NB4 (cell line): Measurements from ENCODE around the gene CDH4.

Experiments used
- DNase-seq: peaks from one replicate; pipeline ENCODE4 v3.0.0; 2010; ENCODE audit warnings: low read depth
- H3K4me3 ChIP-seq: one replicate; pipeline ENCODE4 v1.5.1; 2011; ENCODE audit warnings: mild to moderate bottlenecking, low read depth, low read length, moderate library complexity
- MYC ChIP-seq: IDR thresholded peaks from 2 replicates; pipeline ENCODE4 v1.6.1; 2011; ENCODE audit warnings: low read depth, low read length
- POLR2A ChIP-seq: IDR thresholded peaks from 2 replicates; pipeline ENCODE4 v1.6.1; 2011; ENCODE audit warnings: mild to moderate bottlenecking; ENCODE audit not compliant: insufficient read length; ENCODE audit errors: extremely low read depth
- TF ChIP-seq, protein P1 (sequence below): IDR thresholded peaks from one replicate; pipeline ENCODE4 v1.5.1; 2012; ENCODE audit warnings: low read depth, low read length
- TF ChIP-seq, protein P2 (sequence below): IDR thresholded peaks from 2 replicates; pipeline ENCODE4 v1.6.1; 2011; ENCODE audit warnings: low read depth, low read length

The CDH4 gene

DNA sequence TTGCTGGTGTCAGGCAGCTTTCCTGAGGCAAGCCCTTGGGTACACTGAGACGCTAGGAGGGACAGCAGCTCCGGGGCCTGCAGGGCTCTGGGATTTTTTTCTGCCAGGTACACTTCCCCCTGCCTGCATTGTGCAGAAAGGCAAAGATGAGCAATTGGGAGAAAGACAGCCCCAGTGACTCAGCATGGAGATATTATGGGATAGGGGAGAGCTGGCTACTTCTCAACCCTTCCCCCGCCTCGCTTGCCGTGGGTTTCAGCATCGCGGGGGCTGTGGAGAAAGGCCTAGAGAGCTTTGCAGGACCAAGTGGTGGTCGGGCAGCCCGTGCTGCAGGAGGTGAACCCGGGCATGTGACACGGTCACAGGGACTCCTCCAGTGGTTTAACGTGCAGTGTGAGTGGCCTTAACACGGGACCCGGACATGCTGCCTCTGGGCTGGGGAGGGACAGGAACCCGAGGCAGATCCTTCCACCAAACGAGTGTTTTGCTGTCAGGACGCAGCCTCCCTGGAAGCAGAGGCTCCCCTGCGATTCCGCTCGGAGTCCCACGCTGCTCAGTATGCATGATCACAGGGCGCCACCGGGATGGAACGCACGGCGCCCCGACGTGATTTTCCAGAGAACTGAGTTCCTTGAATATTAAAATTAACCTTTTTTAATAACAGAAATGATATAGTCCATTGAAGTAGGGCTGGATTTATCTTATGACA lies 139.9 kb downstream of the CDH4 start:
- no peak overlapping the region for H3K4me3 ChIP-seq
- DNase-seq = no peak
- TF ChIP-seq, protein P1, sequence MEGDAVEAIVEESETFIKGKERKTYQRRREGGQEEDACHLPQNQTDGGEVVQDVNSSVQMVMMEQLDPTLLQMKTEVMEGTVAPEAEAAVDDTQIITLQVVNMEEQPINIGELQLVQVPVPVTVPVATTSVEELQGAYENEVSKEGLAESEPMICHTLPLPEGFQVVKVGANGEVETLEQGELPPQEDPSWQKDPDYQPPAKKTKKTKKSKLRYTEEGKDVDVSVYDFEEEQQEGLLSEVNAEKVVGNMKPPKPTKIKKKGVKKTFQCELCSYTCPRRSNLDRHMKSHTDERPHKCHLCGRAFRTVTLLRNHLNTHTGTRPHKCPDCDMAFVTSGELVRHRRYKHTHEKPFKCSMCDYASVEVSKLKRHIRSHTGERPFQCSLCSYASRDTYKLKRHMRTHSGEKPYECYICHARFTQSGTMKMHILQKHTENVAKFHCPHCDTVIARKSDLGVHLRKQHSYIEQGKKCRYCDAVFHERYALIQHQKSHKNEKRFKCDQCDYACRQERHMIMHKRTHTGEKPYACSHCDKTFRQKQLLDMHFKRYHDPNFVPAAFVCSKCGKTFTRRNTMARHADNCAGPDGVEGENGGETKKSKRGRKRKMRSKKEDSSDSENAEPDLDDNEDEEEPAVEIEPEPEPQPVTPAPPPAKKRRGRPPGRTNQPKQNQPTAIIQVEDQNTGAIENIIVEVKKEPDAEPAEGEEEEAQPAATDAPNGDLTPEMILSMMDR = no peak
- TF ChIP-seq, protein P2, sequence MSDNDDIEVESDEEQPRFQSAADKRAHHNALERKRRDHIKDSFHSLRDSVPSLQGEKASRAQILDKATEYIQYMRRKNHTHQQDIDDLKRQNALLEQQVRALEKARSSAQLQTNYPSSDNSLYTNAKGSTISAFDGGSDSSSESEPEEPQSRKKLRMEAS = no peak
- TF ChIP-seq POLR2A = no peak
- TF ChIP-seq MYC = no peak

DNA sequence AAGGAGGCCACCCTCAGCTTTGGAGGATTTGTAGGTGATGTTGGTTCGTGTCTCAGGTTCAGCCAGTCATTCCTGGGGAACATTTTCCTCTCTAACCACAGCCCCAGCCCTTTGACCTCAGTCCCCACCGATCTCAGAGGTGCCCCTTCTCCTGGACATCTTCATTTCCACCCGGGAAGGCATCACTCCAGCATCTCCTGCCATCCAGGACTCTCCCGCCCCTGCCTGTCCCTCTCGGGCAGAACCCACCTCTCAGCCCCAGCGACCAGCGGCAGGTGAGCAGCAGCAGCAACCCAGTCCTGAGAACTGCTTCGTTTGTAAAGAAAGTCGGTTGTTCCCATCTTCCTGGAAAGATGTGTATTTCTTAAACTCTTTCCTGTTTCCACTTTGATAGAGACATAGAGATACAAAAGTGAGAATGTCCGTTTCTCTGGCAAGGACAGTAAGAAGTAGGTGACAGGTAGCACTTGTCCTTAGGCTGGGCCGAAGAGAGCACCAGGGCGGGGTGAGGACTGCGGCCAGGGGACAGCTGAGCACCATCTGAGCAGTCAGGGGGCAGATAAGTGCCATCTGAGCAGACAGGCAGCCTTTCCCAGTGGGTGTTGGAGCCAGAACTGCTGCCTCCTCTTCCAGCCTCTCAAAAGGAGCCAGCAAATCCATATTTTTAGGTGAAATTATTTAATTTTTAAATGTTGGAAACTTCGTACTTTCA lies 142.2 kb downstream of the CDH4 start:
- TF ChIP-seq MYC (no peak), POLR2A (no peak)
- TF ChIP-seq, protein P1 = no peak
- TF ChIP-seq, protein P2 = no peak
- no peak overlapping the region for H3K4me3 ChIP-seq
- DNase-seq = no peak

DNA sequence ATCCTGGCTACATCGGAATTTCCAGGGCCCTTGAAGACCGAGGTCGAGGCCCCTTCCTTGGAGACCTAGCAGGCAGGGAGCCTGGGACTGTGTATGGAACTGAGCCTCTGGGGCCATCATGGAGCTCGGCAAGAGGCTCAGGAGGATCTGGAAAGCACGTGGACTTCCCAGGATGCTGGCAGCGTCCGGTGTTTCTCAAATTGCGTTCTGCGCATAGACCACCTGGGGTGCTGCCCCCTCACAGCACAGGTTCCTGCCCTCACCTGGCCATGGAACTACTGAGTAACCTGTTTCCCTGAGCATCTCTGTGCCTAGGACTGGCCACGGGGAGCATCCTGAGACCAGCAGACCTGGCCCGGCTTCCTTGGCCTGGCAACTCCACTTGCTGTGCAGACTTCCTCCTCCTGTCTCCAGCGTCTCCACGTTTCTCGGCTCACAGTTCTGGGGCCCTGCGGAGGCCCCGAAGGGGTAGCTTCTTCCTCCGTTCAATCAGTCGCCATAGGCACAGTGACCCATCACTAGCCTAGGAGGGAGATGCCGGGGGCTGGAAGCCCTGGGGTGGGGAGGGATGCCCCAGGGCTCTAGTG lies 144.3 kb downstream of the CDH4 start:
- TF ChIP-seq, protein P1 = no peak
- TF ChIP-seq POLR2A (no peak), MYC (no peak)
- TF ChIP-seq, protein P2 = no peak
- no peak overlapping the region for H3K4me3 ChIP-seq
- DNase-seq = no peak

DNA sequence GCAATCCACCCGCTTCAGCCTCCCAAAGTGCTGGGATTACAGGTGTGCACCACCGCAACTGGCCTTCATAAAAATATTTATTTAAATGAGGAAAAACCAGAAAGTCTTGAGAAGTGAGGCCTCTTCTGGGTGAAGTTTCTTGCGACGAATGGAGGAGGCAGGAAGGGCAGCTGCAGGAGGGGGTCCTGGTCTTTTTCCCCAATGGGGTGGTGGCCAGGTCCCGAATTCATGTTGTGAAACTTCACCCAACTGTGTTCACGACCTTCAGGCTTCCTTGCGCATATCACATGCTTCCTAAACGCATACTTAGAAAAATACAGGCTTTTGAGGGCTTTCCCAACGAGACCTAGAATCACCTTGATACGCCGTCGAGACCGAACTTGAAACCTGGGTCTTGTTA lies 145.1 kb downstream of the CDH4 start:
- no peak overlapping the region for H3K4me3 ChIP-seq
- TF ChIP-seq MYC (no peak), POLR2A (no peak)
- TF ChIP-seq, protein P2 = no peak
- TF ChIP-seq, protein P1 = no peak
- no peak for DNase-seq

DNA sequence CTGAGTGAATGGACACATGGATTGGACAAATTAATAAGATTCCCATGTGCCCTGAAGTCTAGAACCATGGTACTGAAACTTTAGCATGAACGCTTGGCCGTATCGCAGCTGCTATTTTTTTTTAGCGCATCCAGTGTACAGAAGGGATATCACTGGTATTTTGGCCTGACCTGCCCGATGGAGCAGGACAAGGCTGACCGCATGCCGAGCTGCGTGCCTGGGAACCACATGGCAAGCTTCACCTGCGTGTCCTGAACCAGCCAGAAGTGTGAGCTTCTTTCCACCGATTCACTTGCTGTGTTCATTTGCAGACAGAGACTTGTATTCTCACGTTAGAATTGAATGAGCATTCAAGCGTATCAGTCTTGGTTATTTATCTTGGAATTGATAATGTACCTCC lies 145.7 kb downstream of the CDH4 start:
- H3K4me3 ChIP-seq = no peak overlapping the region
- no peak for DNase-seq
- TF ChIP-seq, protein P2 = no peak
- TF ChIP-seq, protein P1 = no peak
- no peak for TF ChIP-seq POLR2A
- no peak for TF ChIP-seq MYC
